ENCODE data around the gene ZNF519. TPM values are rescaled to one million over a fixed set of nuclear protein-coding genes. Genes with fewer than 3 reads are reported as not detected.

The ZNF519 gene
- total RNA-seq, 1 experiment from 2014 or later, result 23.8 TPM

DNA sequence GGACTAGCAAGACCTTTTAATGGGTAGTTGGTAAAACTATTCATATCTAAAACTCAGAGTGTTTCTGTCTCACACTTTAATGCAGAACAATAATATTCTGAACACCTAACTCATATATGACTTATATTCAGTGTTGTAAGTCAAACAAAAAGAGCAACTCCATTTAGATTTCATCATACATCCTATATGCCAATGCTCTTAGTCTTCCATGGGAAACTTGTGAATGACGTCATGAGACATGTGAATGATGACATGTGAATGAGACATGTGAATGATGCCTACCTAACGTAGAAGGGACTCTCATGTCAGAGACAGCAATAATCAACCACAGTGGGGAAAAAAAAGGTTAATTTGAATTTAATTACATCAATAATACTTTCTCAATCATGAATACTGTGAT, 28.0 kb downstream of the ZNF519 start:
- H3F3A ChIP-seq (ENCODE audit: insufficient read depth, low read depth), result no peaks in the 10 kb centered on the region
- no peak overlapping the region for H2AFZ ChIP-seq
- DNase-seq, result no peak
- H3K79me2 ChIP-seq (ENCODE audit: low read depth), result no peaks in the 10 kb centered on the region
- H3K36me3 ChIP-seq (ENCODE audit: low read depth), result no peaks in the 10 kb centered on the region
- intact Hi-C loops (cut with micrococcal nuclease; ENCODE audit: unreplicated experiment), result no loop called here
- H3K9me3 ChIP-seq (ENCODE audit: insufficient read depth, low read depth), result peaks cover 37% of the 10 kb centered on the region; the same call in 1 of the 2 replicates
- BruUV-seq (replicated peaks), result no TSS peak
- TF ChIP-seq EZH2 (IDR thresholded peaks at IDR 0.05; ENCODE audit: low read depth), result no peak
- TF ChIP-seq, protein P1, sequence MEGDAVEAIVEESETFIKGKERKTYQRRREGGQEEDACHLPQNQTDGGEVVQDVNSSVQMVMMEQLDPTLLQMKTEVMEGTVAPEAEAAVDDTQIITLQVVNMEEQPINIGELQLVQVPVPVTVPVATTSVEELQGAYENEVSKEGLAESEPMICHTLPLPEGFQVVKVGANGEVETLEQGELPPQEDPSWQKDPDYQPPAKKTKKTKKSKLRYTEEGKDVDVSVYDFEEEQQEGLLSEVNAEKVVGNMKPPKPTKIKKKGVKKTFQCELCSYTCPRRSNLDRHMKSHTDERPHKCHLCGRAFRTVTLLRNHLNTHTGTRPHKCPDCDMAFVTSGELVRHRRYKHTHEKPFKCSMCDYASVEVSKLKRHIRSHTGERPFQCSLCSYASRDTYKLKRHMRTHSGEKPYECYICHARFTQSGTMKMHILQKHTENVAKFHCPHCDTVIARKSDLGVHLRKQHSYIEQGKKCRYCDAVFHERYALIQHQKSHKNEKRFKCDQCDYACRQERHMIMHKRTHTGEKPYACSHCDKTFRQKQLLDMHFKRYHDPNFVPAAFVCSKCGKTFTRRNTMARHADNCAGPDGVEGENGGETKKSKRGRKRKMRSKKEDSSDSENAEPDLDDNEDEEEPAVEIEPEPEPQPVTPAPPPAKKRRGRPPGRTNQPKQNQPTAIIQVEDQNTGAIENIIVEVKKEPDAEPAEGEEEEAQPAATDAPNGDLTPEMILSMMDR (conservative IDR thresholded peaks at IDR 0.05), result no peak
- ChIA-PET CTCF (no interaction called here), POLR2A (ENCODE audit: unreplicated experiment) (no interaction called here)
- no peaks in the 10 kb centered on the region for H3K27me3 ChIP-seq (ENCODE audit: insufficient read depth, low read depth)
- H3K27ac ChIP-seq, result no peak overlapping the region
- no peak overlapping the region for H3K4me3 ChIP-seq
- H3K4me1 ChIP-seq (replicated peaks; ENCODE audit: insufficient read depth), result no peaks in the 10 kb centered on the region
- no peaks in the 10 kb centered on the region for H4K20me1 ChIP-seq (ENCODE audit: insufficient read depth)
- H3K4me2 ChIP-seq, result no peak overlapping the region
- no peaks in the 10 kb centered on the region for H3K9me2 ChIP-seq (ENCODE audit: insufficient read depth)

DNA sequence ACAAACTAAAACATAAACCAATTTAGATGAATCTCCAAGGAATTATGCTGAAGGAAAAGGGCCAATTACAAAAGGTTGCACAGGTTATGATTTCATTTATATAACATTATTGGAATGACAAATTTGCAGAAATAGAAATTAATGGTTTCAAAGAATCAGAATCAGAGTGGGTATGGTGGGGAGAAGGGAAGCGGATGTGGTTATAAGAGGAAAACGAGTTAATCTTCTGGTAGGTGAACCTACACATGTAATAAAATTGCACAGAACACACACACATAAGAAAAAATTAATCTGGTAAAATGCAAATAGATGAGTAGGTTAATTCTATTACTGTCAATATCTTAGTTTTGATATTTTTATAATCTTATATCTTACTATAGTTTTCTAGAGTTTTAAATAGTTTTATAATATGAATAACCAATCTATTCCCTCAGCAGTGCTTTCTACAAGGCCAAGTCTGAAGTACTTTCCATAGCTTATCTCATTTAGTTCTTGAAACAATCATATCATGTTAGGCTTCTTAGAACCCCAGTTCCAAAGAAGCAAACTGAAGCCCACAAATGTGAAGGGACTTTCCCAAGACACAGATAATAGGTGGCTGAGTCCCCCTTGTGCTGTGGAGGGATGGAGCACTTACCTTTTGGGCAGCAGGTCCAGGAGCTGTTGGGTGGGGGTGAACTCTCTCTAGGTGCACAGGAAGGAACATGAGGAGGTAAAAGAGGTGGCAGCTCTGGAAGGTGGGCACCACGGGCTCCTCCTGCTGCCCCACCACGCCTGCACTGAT, 31.5 kb downstream of the ZNF519 start:
- no peak for DNase-seq
- POLR2A ChIA-PET (ENCODE audit: unreplicated experiment), result no interaction called here
- Histone ChIP-seq H3K9me3 (ENCODE audit: insufficient read depth, low read depth) (peaks cover 27% of the 10 kb centered on the region; the same call in 1 of the 2 replicates), H3K79me2 (ENCODE audit: low read depth) (no peaks in the 10 kb centered on the region), H3K27ac (no peak overlapping the region), H2AFZ (no peak overlapping the region), H3K9me2 (ENCODE audit: insufficient read depth) (no peaks in the 10 kb centered on the region), H3K36me3 (ENCODE audit: low read depth) (no peaks in the 10 kb centered on the region), H3K4me2 (no peak overlapping the region), H3K4me1 (replicated peaks; ENCODE audit: insufficient read depth) (no peaks in the 10 kb centered on the region), H4K20me1 (ENCODE audit: insufficient read depth) (no peaks in the 10 kb centered on the region), H3K4me3 (no peak overlapping the region), H3F3A (ENCODE audit: insufficient read depth, low read depth) (no peaks in the 10 kb centered on the region), H3K27me3 (ENCODE audit: insufficient read depth, low read depth) (no peaks in the 10 kb centered on the region)
- intact Hi-C loops (cut with micrococcal nuclease; ENCODE audit: unreplicated experiment), result no loop called here
- CTCF ChIA-PET, result no interaction called here
- no TSS peak for BruUV-seq (replicated peaks)
- TF ChIP-seq EZH2 (IDR thresholded peaks at IDR 0.05; ENCODE audit: low read depth), result no peak
- TF ChIP-seq, protein P1 (conservative IDR thresholded peaks at IDR 0.05), result no peak

DNA sequence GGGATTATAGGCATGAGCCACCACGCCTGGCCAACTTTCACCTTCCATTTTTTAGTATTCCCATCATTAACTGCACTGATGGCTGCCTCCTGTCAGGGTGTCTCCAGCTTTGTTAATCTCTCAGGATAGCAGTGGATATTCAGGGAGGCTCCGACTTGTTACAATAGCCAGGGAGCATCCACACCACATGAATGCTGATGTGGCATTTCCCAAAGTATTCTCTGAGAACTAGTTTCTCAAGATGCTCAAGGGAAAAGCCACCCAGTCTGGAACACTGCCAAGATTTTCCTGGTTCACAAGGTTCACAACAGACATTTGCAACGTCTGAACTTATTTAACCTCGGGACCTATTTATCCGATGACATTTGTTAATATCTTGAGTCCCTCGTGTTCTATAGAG, 33.8 kb downstream of the ZNF519 start:
- Histone ChIP-seq H2AFZ (no peak overlapping the region), H3K4me2 (no peak overlapping the region), H3K9me3 (ENCODE audit: insufficient read depth, low read depth) (peaks cover 5% of the 10 kb centered on the region; the same call in 1 of the 2 replicates), H3K9me2 (ENCODE audit: insufficient read depth) (no peaks in the 10 kb centered on the region), H4K20me1 (ENCODE audit: insufficient read depth) (no peaks in the 10 kb centered on the region), H3K27ac (no peak overlapping the region), H3K4me1 (replicated peaks; ENCODE audit: insufficient read depth) (no peaks in the 10 kb centered on the region), H3K27me3 (ENCODE audit: insufficient read depth, low read depth) (no peaks in the 10 kb centered on the region), H3K79me2 (ENCODE audit: low read depth) (no peaks in the 10 kb centered on the region), H3K4me3 (no peak overlapping the region), H3F3A (ENCODE audit: insufficient read depth, low read depth) (no peaks in the 10 kb centered on the region), H3K36me3 (ENCODE audit: low read depth) (no peaks in the 10 kb centered on the region)
- ChIA-PET CTCF (no interaction called here), POLR2A (ENCODE audit: unreplicated experiment) (no interaction called here)
- no TSS peak for BruUV-seq (replicated peaks)
- TF ChIP-seq EZH2 (IDR thresholded peaks at IDR 0.05; ENCODE audit: low read depth), result no peak
- TF ChIP-seq, protein P1 (conservative IDR thresholded peaks at IDR 0.05), result no peak
- no peak for DNase-seq
- intact Hi-C loops (cut with micrococcal nuclease; ENCODE audit: unreplicated experiment), result no loop called here
